ENCODE data around the gene ACOT8.
A peak's percentile ranks its signal among the peaks of the same experiment; 100 is the strongest.

The ACOT8 gene

DNA sequence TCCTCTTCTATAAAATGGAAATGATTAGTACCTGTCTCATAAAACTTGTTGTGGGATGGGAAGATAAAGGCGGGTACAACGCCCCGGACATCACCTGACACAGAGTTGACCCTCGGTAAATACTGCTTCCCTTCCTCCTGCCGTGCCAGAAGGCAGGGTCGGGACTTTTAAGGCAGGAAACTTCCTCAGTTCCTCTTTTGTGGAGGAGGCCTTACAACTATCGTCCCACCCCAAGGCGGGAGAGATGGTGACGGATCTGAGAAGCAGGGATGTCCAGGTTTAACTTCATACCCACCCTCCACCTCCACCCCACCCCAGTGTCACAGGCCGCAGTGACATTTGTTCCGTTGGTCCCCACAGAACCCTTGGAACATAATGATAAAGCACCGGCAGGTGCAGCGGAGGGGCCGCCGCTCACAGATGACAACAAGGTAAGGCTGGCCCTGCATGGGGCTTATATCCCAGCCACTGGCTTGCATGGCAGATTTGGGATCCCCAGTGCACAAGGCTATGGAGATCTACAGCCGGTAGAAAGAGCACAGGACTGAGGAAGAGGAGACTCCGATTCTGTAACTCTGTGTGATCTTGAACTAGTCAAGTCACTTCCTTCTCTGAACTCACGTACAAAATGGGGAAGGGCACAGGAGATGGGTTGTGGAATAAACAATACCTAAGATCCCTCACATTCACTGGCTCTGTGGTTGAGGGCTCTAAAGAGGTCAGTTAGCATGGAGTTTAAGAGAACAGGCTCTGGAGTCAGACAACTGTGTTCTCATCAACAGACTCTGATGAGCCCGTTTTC lies 64.7 kb downstream of the ACOT8 start:
- peak; percentile 26 for DNase-seq (ENCODE audit: low spot score)
